GM13977 (cell line): ENCODE results near the gene CREB3L1.

Experiments
- DNase-seq: peaks from one replicate; pipeline ENCODE4 v3.0.0; 2012; ENCODE audit warnings: low spot score
- CTCF ChIP-seq: IDR thresholded peaks from 2 replicates; pipeline ENCODE4 v1.5.1; 2012; ENCODE audit warnings: mild to moderate bottlenecking, control low read depth; ENCODE audit not compliant: insufficient read depth; ENCODE audit errors: extremely low read depth, missing control alignments
- in situ Hi-C: fragments of 300-500 bp; cut with MboI; formaldehyde crosslinking; loops from one replicate; pipeline ENCODE4 v1.12.0; 2022; ENCODE audit warnings: low sequenced_read_pairs, low pct_unique_long_range_greater_than_20kb, mixed read lengths, inconsistent platforms; ENCODE audit not compliant: unreplicated experiment

CREB3L1 gene

GRCh38 chr11:46304605-46305179, 27.2 kb downstream of the CREB3L1 start:
- in situ Hi-C loops: no loop called here
- DNase-seq: no peak
- TF ChIP-seq CTCF: no peak

GRCh38 chr11:46305295-46305694, 27.8 kb downstream of the CREB3L1 start:
- DNase-seq: no peak
- in situ Hi-C loops: no loop called here
- no peak for TF ChIP-seq CTCF

GRCh38 chr11:46306296-46306853, 28.9 kb downstream of the CREB3L1 start:
- in situ Hi-C loops: no loop called here
- TF ChIP-seq CTCF: no peak
- no peak for DNase-seq

- peak; percentile 15 for DNase-seq
- in situ Hi-C loops: no loop called here
- no peak for TF ChIP-seq CTCF
Observed at GRCh38 chr11:46307369-46307768, 29.9 kb downstream of the CREB3L1 start.

- TF ChIP-seq CTCF: no peak
- peak; percentile 23 for DNase-seq
- in situ Hi-C loops: no loop called here
Observed at GRCh38 chr11:46307785-46308341, 30.4 kb downstream of the CREB3L1 start.

GRCh38 chr11:46308631-46309419, 31.4 kb downstream of the CREB3L1 start:
- in situ Hi-C loops: no loop called here
- TF ChIP-seq CTCF: peak; percentile 88
- DNase-seq: peak; percentile 88
